ENCODE data around the gene EHD3.

EHD3 gene

GRCh38 chr2:31233741-31234682 lies at the start of gene EHD3:
EHD3 (plus strand) TSS chr2:31234152; CDS start chr2:31234622, 470 bp downstream.
- peak; percentile 75 for DNase-seq

GRCh38 chr2:31187166-31187565 lies 46.8 kb upstream of the EHD3 start:
- DNase-seq: no peak

GRCh38 chr2:31188131-31188530 lies 45.8 kb upstream of the EHD3 start:
- DNase-seq: no peak

- DNase-seq: no peak
Measured at GRCh38 chr2:31189141-31189540, 44.8 kb upstream of the EHD3 start.

GRCh38 chr2:31190188-31190587 lies 43.8 kb upstream of the EHD3 start:
- DNase-seq: no peak

- no peak for DNase-seq
Measured at GRCh38 chr2:31191931-31192330, 42.0 kb upstream of the EHD3 start.

- no peak for DNase-seq
Measured at GRCh38 chr2:31192396-31192795, 41.6 kb upstream of the EHD3 start.

- no peak for DNase-seq
Measured at GRCh38 chr2:31192851-31193392, 41.0 kb upstream of the EHD3 start.

GRCh38 chr2:31193806-31194205 lies 40.1 kb upstream of the EHD3 start:
- DNase-seq: no peak

GRCh38 chr2:31196622-31197021 lies 37.3 kb upstream of the EHD3 start:
- DNase-seq: no peak

GRCh38 chr2:31197166-31197565 lies 36.8 kb upstream of the EHD3 start:
- no peak for DNase-seq

GRCh38 chr2:31197669-31198068 lies 36.3 kb upstream of the EHD3 start:
- no peak for DNase-seq

- no peak for DNase-seq
Measured at GRCh38 chr2:31199206-31199605, 34.7 kb upstream of the EHD3 start.

- DNase-seq: no peak
Measured at GRCh38 chr2:31200972-31201371, 33.0 kb upstream of the EHD3 start.

GRCh38 chr2:31202041-31202440 lies 31.9 kb upstream of the EHD3 start:
- no peak for DNase-seq

- no peak for DNase-seq
Measured at GRCh38 chr2:31202833-31203232, 31.1 kb upstream of the EHD3 start.

GRCh38 chr2:31203916-31204315 lies 30.0 kb upstream of the EHD3 start:
- no peak for DNase-seq

GRCh38 chr2:31204783-31205182 lies 29.2 kb upstream of the EHD3 start:
- no peak for DNase-seq

- DNase-seq: no peak
Measured at GRCh38 chr2:31205186-31205585, 28.8 kb upstream of the EHD3 start.

GRCh38 chr2:31205613-31206012 lies 28.3 kb upstream of the EHD3 start:
- no peak for DNase-seq

GRCh38 chr2:31207790-31208189 lies 26.2 kb upstream of the EHD3 start:
- DNase-seq: no peak

GRCh38 chr2:31208240-31208639 lies 25.7 kb upstream of the EHD3 start:
- no peak for DNase-seq

- no peak for DNase-seq
Measured at GRCh38 chr2:31212659-31213600, 21.0 kb upstream of the EHD3 start.

All from activated CD8-positive, alpha-beta memory T cell treated with anti-CD3 and anti-CD28 coated beads, Interleukin-2, amount 50 U/mL, for 4 hours (primary cell).